SK-N-SH treated with all-trans-retinoic acid at 6 μM for 48 hours (cell line): ENCODE data around the gene CENPM.

ENCODE experiments used
- ATAC-seq: fragments of 200-7000 bp; cut with Tn5 transposase; 3 replicates; pipeline ENCODE4 v1.9.1; 2020; ENCODE audit warnings: mild to moderate bottlenecking, moderate library complexity
- ARNTL ChIP-seq: fragments of 450-650 bp; formaldehyde crosslinking; IDR thresholded peaks from 2 replicates; pipeline ENCODE4 v1.5.0; 2020; ENCODE audit warnings: low read depth, mild to moderate bottlenecking, moderate library complexity, borderline replicate concordance
- BACH2 ChIP-seq: fragments of 250-450 bp; sonication (Bioruptor Pico); IDR thresholded peaks from 2 replicates; pipeline ENCODE4 v1.9.0; 2021; ENCODE audit warnings: mild to moderate bottlenecking, borderline replicate concordance
- CSDC2 ChIP-seq: fragments of 250-450 bp; sonication (Bioruptor Pico); IDR thresholded peaks from 2 replicates; pipeline ENCODE4 v1.5.0; 2020; ENCODE audit warnings: mild to moderate bottlenecking, moderate library complexity
- ESRRG ChIP-seq: fragments of 250-450 bp; sonication (Bioruptor Pico); IDR thresholded peaks from 2 replicates; pipeline ENCODE4 v1.6.1; 2021; ENCODE audit warnings: mild to moderate bottlenecking
- GLIS3 ChIP-seq: fragments of 250-450 bp; sonication (Bioruptor Pico); IDR thresholded peaks from 2 replicates; pipeline ENCODE4 v1.5.0; 2020; ENCODE audit warnings: mild to moderate bottlenecking, moderate library complexity
- OSR1 ChIP-seq: fragments of 250-450 bp; sonication (Bioruptor Pico); IDR thresholded peaks from 2 replicates; pipeline ENCODE4 v1.8.0; 2022; ENCODE audit warnings: moderate library complexity, mild to moderate bottlenecking, inconsistent platforms
- PATZ1 ChIP-seq: fragments of 250-450 bp; sonication (Bioruptor Pico); IDR thresholded peaks from 2 replicates; pipeline ENCODE4 v1.8.0; 2020; ENCODE audit warnings: mild to moderate bottlenecking, moderate library complexity, borderline replicate concordance
- POU6F1 ChIP-seq: fragments of 250-450 bp; sonication (Bioruptor Pico); IDR thresholded peaks from 2 replicates; pipeline ENCODE4 v1.8.0; 2021; ENCODE audit warnings: low read depth, mild to moderate bottlenecking, moderate library complexity, borderline replicate concordance
- PPARA ChIP-seq: fragments of 250-450 bp; sonication (Bioruptor Pico); IDR thresholded peaks from 2 replicates; pipeline ENCODE4 v1.5.0; 2020; ENCODE audit warnings: mild to moderate bottlenecking, borderline replicate concordance
- RARB ChIP-seq: fragments of 250-450 bp; sonication (Bioruptor Pico); IDR thresholded peaks from 2 replicates; pipeline ENCODE4 v1.8.0; 2021; ENCODE audit warnings: mild to moderate bottlenecking, moderate library complexity
- SNAI2 ChIP-seq: fragments of 250-450 bp; sonication (Bioruptor Pico); IDR thresholded peaks from 2 replicates; pipeline ENCODE4 v1.5.0; 2020; ENCODE audit warnings: mild to moderate bottlenecking, moderate library complexity
- TCF4 ChIP-seq: fragments of 250-450 bp; sonication (Bioruptor Pico); IDR thresholded peaks from 2 replicates; pipeline ENCODE4 v1.8.0; 2021; ENCODE audit warnings: mild to moderate bottlenecking, moderate library complexity, borderline replicate concordance
- TOX ChIP-seq: fragments of 250-450 bp; sonication (Bioruptor Pico); IDR thresholded peaks from 2 replicates; pipeline ENCODE4 v1.8.0; 2021; ENCODE audit warnings: mild to moderate bottlenecking, moderate library complexity, borderline replicate concordance
- TSHZ2 ChIP-seq: fragments of 250-450 bp; sonication (Bioruptor Pico); IDR thresholded peaks from 2 replicates; pipeline ENCODE4 v1.5.0; 2020; ENCODE audit warnings: mild to moderate bottlenecking, moderate library complexity
- ZC3H10 ChIP-seq: fragments of 250-450 bp; sonication (Bioruptor Pico); IDR thresholded peaks from 2 replicates; pipeline ENCODE4 v1.5.1; 2021; ENCODE audit warnings: mild to moderate bottlenecking, moderate library complexity
- ZFP3 ChIP-seq: fragments of 250-450 bp; sonication (Bioruptor Pico); IDR thresholded peaks from 2 replicates; pipeline ENCODE4 v1.5.0; 2020; ENCODE audit warnings: mild to moderate bottlenecking, moderate library complexity
- ZFP30 ChIP-seq: fragments of 450-650 bp; formaldehyde crosslinking; IDR thresholded peaks from 2 replicates; pipeline ENCODE4 v1.5.0; 2022; ENCODE audit warnings: mild to moderate bottlenecking, moderate library complexity
- ZNF565 ChIP-seq: fragments of 450-650 bp; formaldehyde crosslinking; conservative IDR thresholded peaks from 2 replicates; pipeline ENCODE4 v1.5.0; 2020; ENCODE audit warnings: low read depth, mild to moderate bottlenecking, moderate library complexity
- TF ChIP-seq, protein P1 (sequence below): fragments of 250-450 bp; sonication (Bioruptor Pico); IDR thresholded peaks from 2 replicates; pipeline ENCODE4 v1.5.1; 2021; ENCODE audit warnings: mild to moderate bottlenecking, moderate library complexity

Gene CENPM

DNA sequence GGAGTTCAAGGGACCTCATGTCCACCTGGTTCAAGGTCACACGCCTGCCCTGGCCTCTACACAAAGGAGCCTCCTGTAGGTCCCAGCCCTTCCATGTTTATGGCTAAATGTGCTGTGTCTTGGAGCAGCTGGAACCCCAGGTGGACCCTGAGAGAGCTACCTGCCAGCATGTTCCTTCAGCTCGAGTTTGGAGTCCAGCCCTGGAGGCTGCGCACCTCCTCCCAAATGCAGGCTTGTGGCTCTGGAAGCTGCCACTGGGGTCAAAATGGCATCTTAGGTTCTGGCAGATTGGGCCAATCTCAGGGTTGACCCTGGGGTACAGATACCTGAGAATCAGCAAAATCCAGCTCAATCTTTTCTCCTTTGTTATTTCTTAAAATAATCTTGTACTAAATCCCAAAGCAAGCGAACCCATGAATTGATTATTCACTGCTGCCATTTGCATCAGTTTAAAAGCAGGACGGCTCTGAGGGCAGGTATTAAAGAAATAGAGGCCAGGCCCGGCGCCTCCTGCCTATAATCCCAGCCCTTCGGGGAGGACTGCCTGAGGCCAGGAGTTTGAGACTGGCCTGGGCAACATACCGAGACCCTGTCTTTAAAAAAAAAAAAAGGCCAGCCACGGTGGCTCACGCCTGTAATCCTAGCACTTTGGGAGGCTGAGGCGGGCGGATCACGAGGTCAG is 23.2 kb downstream of the CENPM start:
- TF ChIP-seq ZNF565 (CRISPR knock-in tag) (no peak), ZC3H10 (CRISPR knock-in tag) (no peak), PPARA (CRISPR knock-in tag) (no peak), ZFP30 (no peak)
- ATAC-seq = no peak

DNA sequence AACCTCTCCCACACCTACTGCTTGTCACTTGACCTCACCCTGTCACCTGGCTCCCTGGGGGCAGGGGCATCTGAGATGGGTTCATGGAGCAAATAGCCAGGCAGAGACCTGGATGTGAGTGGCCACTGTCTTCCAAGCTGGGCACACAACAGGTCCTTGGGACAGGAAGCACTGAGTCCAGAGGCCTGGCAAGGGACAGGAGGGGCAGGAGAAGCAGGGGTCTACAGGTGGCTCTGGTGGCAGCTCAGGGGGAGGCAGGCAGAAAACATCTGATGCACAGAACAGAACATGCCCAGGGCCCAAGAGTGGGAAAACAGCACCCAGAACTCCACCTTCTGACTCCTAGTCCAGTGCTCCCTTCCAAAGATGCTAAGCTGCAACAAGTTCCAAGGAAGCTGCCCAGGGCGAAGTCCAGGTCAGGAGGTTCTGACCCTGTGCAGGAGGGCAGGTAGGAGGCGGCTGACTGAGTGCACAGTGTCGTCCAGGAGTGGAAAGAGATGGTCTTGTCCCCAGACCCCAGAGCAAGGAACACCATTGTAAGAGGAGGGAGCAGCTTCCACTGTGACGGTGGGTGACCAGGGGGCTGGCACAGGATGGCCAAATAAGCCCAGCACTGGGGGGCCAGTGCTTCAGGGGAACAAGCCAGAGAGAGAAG is 23.9 kb downstream of the CENPM start:
- TF ChIP-seq ZC3H10 (CRISPR knock-in tag) (no peak), ZFP30 (no peak), PATZ1 (CRISPR knock-in tag) (no peak), BACH2 (CRISPR knock-in tag) (no peak), GLIS3 (CRISPR knock-in tag) (no peak), RARB (CRISPR knock-in tag) (no peak), ZFP3 (CRISPR knock-in tag) (no peak), ZNF565 (CRISPR knock-in tag) (no peak), POU6F1 (no peak), ESRRG (CRISPR knock-in tag) (no peak), CSDC2 (no peak), OSR1 (CRISPR knock-in tag) (no peak), TSHZ2 (CRISPR knock-in tag) (no peak), TCF4 (CRISPR knock-in tag) (no peak), ARNTL (CRISPR knock-in tag) (no peak)
- TF ChIP-seq, protein P1, sequence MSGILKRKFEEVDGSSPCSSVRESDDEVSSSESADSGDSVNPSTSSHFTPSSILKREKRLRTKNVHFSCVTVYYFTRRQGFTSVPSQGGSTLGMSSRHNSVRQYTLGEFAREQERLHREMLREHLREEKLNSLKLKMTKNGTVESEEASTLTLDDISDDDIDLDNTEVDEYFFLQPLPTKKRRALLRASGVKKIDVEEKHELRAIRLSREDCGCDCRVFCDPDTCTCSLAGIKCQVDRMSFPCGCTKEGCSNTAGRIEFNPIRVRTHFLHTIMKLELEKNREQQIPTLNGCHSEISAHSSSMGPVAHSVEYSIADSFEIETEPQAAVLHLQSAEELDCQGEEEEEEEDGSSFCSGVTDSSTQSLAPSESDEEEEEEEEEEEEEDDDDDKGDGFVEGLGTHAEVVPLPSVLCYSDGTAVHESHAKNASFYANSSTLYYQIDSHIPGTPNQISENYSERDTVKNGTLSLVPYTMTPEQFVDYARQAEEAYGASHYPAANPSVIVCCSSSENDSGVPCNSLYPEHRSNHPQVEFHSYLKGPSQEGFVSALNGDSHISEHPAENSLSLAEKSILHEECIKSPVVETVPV (CRISPR knock-in tag) = no peak
- no peak for ATAC-seq

DNA sequence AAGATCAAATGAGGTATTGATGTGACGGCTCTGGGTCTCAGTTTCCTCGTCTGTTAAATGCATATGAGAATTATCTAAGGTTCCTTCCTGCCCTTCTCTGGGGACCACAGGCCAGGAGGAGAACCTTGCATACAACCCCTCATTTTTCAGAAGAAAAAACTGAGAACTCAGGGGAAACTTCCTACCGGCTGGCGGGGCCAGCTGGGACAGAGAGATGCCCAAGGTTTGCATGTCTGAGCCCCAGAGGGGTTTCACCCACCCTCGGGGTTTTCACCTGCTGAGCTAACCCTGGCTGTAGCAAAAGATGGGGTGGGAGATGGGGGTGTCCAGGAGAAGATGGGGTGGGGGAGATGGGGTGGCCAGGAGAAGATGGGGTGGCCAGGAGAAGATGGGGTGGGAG is 24.6 kb downstream of the CENPM start:
- no peak for TF ChIP-seq ZFP3 (CRISPR knock-in tag)
- no peak for ATAC-seq

GRCh38 chr22:41920271-41920976 is 26.5 kb downstream of the CENPM start:
- no peak for ATAC-seq

More at GRCh38 chr22:41920271-41920976, 26.5 kb downstream of the CENPM start:
- TF ChIP-seq TOX (CRISPR knock-in tag) (no peak), PPARA (CRISPR knock-in tag) (no peak), SNAI2 (CRISPR knock-in tag) (no peak), TCF4 (CRISPR knock-in tag) (no peak), ZNF565 (CRISPR knock-in tag) (no peak)
